Natural killer cell (primary cell): Measurements from ENCODE around the gene GAPT. TPM values are rescaled to one million over a fixed set of nuclear protein-coding genes. Genes with fewer than 3 reads are reported as not detected.

Source experiments
- ATAC-seq, 3 donors: fragments of 150-1000 bp in 2 of 3; fragments of 200-7000 bp in 1 of 3; cut with Tn5 transposase; 1 replicate in 1 of 3; 2 replicates in 2 of 3; pipeline ENCODE4 v1.10.0; 2021; ENCODE audit warnings: mild to moderate bottlenecking in 2 of 3, moderate library complexity in 2 of 3
- DNase-seq, 2 donors: peaks; one replicate each; pipeline versions ENCODE4 v3.0.0 to v3.0.0-alpha.2; 2013 to 2021; ENCODE audit warnings: mixed read lengths in 1 of 2
- H3K27ac ChIP-seq: one replicate; pipeline ENCODE4 v1.5.1; 2013; ENCODE audit warnings: mild to moderate bottlenecking, low read length
- H3K27me3 ChIP-seq: one replicate; pipeline ENCODE4 v1.6.1; 2013; ENCODE audit warnings: low read length; ENCODE audit not compliant: control insufficient read depth, insufficient read depth
- H3K36me3 ChIP-seq: one replicate; pipeline ENCODE4 v1.6.1; 2013; ENCODE audit warnings: low read length; ENCODE audit not compliant: control insufficient read depth, insufficient read depth
- H3K4me1 ChIP-seq: one replicate; pipeline ENCODE4 v1.6.1; 2013; ENCODE audit warnings: low read length; ENCODE audit not compliant: control insufficient read depth, insufficient read depth
- H3K4me3 ChIP-seq: one replicate; pipeline ENCODE4 v1.5.1; 2013; ENCODE audit warnings: low read length
- H3K9me3 ChIP-seq: one replicate; pipeline ENCODE4 v1.6.1; 2013; ENCODE audit warnings: low read length; ENCODE audit not compliant: control insufficient read depth, insufficient read depth
- H3K27ac Mint-ChIP-seq, 2 donors: one replicate each; pipeline ENCODE4 v1.8.0; 2022; ENCODE audit warnings: mild to moderate bottlenecking in 2 of 2, mixed read lengths in 2 of 2, moderate library complexity in 1 of 2
- H3K27me3 Mint-ChIP-seq, 2 donors: one replicate each; pipeline ENCODE4 v1.8.0; 2022; ENCODE audit warnings: low read depth in 2 of 2, mixed read lengths in 2 of 2
- H3K36me3 Mint-ChIP-seq: one replicate; pipeline ENCODE4 v1.8.0; 2022; ENCODE audit warnings: mixed read lengths
- H3K4me1 Mint-ChIP-seq, 2 donors: one replicate each; pipeline ENCODE4 v1.8.0; 2022; ENCODE audit warnings: mixed read lengths in 2 of 2
- H3K4me3 Mint-ChIP-seq: one replicate; pipeline ENCODE4 v1.8.0; 2022; ENCODE audit warnings: mild to moderate bottlenecking, moderate library complexity, mixed read lengths
- H3K9me3 Mint-ChIP-seq, 2 donors: one replicate each; pipeline ENCODE4 v1.8.0; 2022; ENCODE audit warnings: mixed read lengths in 2 of 2
- CTCF ChIP-seq: fragments of 200-600 bp; IDR thresholded peaks from one replicate; pipeline ENCODE4 v1.8.0; 2022; ENCODE audit warnings: antibody characterized with exemption
- WGBS: methylation state at CpG from one replicate; pipeline ENCODE4 v1.1.7; 2013; ENCODE audit warnings: missing lambda C conversion rate; ENCODE audit not compliant: insufficient coverage; 5-methylcytosine and 5-hydroxymethylcytosine counted together
- intact Hi-C: fragments of 100-400 bp; cut with micrococcal nuclease; formaldehyde crosslinking; loops from one replicate; pipeline ENCODE4 v1.14.2; 2022
- total RNA-seq, 4 donors: library from RNA; stranded (reverse); fragments of 120-200 nt in 1 of 4; gene quantifications; one replicate each; pipeline versions ENCODE4 v1.2.3 to v1.2.4, GENCODE V29; 2013 to 2022

GAPT gene
- total RNA-seq, 3 donors from 2014 or later (not counting 1 experiment from before 2014, with no cell fraction given) = 1.7 to 6.1 (median 1.8) TPM

- peaks cover 12 to 16% of the 10 kb centered on the region in 2 donors for H3K27me3 Mint-ChIP-seq
- ATAC-seq (no peak), DNase-seq (no peak)
- Histone ChIP-seq H3K9me3 (no peaks in the 10 kb centered on the region), H3K4me1 (no peaks in the 10 kb centered on the region), H3K36me3 (no peaks in the 10 kb centered on the region), H3K4me3 (no peak overlapping the region), H3K27me3 (no peaks in the 10 kb centered on the region), H3K27ac (no peak overlapping the region)
- H3K4me3 Mint-ChIP-seq = no peak overlapping the region
- intact Hi-C loops = no loop called here
- 89% methylated on average over 2 of the region's 3 CpGs for WGBS
- no peaks in the 10 kb centered on the region for H3K4me1 Mint-ChIP-seq
- H3K27ac Mint-ChIP-seq = no peak overlapping the region
- H3K9me3 Mint-ChIP-seq = no peaks in the 10 kb centered on the region
- H3K36me3 Mint-ChIP-seq = peaks cover 7% of the 10 kb centered on the region
- no peak for TF ChIP-seq CTCF
Measured at GRCh38 chr5:58450018-58450417, 41.2 kb upstream of the GAPT start.

DNA sequence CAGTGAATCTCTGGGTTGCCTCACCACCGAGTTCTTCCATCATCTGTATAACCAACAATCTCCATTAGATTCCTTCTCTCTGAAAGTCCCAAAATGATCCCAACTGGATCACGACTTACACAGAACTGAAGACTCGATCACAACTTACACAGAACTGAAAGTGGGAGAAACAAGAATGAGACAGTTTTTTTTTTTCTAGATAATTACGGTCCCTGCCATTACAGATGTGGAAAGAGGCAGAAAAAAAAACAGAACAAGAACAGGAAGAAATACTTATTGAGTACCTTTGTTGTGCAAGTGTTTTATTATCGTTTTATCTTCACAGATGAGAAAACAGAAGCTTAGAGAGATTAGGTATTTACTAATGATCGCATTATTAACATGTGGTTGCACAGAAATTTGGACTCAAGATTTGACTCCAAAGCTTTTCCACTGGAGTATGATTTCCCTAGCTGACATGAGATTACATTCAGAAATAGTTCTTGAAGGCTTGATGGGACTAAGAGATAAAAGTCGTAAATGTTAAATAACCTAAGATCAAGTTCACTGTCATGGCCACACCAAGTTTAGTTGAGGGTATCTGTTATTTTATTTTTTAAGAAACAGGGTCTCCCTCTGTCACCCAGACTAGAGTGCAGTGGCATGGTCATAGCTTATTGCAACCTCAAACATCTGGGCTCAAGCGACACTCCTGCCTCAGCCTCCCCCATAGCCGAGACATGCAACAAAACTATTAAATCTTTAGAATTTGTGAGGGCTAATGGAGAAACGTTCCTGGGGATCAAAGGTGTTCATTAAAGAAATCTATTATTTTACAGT, 40.2 kb upstream of the GAPT start:
- H3K36me3 ChIP-seq = no peaks in the 10 kb centered on the region
- H3K27me3 ChIP-seq = no peaks in the 10 kb centered on the region
- H3K36me3 Mint-ChIP-seq = peaks cover 9% of the 10 kb centered on the region
- H3K9me3 Mint-ChIP-seq = no peaks in the 10 kb centered on the region
- no peaks in the 10 kb centered on the region for H3K4me1 Mint-ChIP-seq
- no peak overlapping the region for H3K27ac ChIP-seq
- H3K27me3 Mint-ChIP-seq = peaks cover 12 to 16% of the 10 kb centered on the region in 2 donors
- DNase-seq (no peak), ATAC-seq (no peak)
- intact Hi-C loops = no loop called here
- no peaks in the 10 kb centered on the region for H3K9me3 ChIP-seq
- no peak overlapping the region for H3K27ac Mint-ChIP-seq
- no peak for TF ChIP-seq CTCF
- H3K4me1 ChIP-seq = no peaks in the 10 kb centered on the region
- WGBS = 83% methylated on average over 8 of the region's 10 CpGs
- no peak overlapping the region for H3K4me3 ChIP-seq
- H3K4me3 Mint-ChIP-seq = no peak overlapping the region

DNA sequence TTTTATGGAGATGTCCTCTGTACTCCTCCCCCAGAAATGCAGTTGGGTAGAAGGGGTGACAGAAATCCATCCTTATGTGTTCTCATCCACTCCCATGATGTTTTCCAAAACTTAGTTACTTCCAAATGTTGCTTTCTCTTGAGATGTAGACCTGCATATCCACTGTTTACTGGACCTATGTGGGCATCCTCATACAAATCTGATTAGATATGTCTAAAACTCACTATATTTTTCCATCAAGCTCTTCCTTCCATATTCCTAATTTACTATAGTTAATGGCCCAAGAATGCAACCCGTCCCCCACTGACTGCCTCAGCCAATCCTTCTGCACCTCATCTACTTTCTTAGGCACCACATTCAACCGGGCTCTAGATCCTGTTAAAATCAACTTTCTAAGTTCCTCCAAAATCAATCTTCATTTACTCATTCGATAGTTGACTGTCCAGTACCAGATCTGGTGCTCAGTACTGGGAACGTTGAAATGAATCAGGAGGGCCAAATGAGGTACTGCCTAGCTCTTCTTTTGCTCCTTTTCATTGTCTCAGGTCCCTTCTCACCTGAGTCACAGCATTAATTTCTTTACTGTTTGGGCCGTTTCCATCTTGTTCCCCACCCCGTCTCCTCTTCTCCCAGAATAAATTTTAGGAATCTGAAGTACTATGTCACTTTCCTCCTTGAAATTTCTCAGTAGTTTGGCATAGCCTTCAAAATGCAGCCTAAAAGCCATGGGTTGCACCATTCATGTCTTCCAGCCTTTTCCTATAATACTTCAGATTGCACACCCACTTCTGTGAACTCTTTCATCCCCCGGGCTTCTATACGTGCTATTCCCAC, 39.3 kb upstream of the GAPT start:
- intact Hi-C loops = no loop called here
- Histone ChIP-seq H3K9me3 (no peaks in the 10 kb centered on the region), H3K4me3 (no peak overlapping the region), H3K36me3 (no peaks in the 10 kb centered on the region), H3K27ac (no peak overlapping the region), H3K27me3 (no peaks in the 10 kb centered on the region), H3K4me1 (no peaks in the 10 kb centered on the region)
- no peak for TF ChIP-seq CTCF
- ATAC-seq = no peak
- H3K4me1 Mint-ChIP-seq = no peaks in the 10 kb centered on the region
- H3K4me3 Mint-ChIP-seq = no peak overlapping the region
- peaks cover 10 to 11% of the 10 kb centered on the region in 2 donors for H3K27me3 Mint-ChIP-seq
- peaks cover 9% of the 10 kb centered on the region for H3K36me3 Mint-ChIP-seq
- H3K9me3 Mint-ChIP-seq = no peaks in the 10 kb centered on the region
- 89% methylated on average over 8 of the region's 8 CpGs for WGBS
- no peak for DNase-seq
- no peak overlapping the region for H3K27ac Mint-ChIP-seq
